Testis (tissue), 2 donors: ENCODE results near the gene APCDD1.

Experiments used
- POLR2A ChIP-seq: fragments of 450-650 bp; IDR thresholded peaks from one replicate; pipeline ENCODE4 v1.6.1; 2017; ENCODE audit warnings: antibody characterized with exemption, mild to moderate bottlenecking, moderate library complexity
- TF ChIP-seq, protein P1 (sequence below), 3 experiments: fragments of 450-650 bp in 2 of 3; fragments of 200-600 bp in 1 of 3; sonication (generic) in 1 of 3; IDR thresholded peaks; one replicate each; pipeline ENCODE4 v1.5.1; 2016 to 2019; ENCODE audit warnings: antibody characterized with exemption in 3 of 3, mild to moderate bottlenecking in 2 of 3, moderate library complexity in 1 of 3

DNA sequence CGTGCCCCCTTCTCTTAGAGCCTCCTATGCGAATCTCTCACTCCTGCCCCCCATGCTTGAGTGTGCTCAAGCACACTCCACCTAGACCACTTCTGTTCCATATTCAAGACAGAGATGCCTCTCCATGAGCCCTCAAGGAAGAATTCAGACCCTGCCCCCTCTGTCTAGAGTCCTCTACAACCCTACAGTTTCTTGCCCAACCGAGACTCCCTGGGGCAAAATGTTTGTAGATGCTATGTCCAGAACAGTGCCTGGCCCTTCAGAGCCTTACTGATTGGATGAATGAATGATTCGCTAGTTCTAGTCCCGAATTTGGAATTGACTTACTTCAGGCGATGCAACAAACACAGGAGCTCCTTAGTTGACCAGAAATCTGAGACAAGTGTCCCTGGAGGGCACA lies 8.7 kb downstream of the APCDD1 start:
- no peak for TF ChIP-seq POLR2A
- TF ChIP-seq, protein P1, sequence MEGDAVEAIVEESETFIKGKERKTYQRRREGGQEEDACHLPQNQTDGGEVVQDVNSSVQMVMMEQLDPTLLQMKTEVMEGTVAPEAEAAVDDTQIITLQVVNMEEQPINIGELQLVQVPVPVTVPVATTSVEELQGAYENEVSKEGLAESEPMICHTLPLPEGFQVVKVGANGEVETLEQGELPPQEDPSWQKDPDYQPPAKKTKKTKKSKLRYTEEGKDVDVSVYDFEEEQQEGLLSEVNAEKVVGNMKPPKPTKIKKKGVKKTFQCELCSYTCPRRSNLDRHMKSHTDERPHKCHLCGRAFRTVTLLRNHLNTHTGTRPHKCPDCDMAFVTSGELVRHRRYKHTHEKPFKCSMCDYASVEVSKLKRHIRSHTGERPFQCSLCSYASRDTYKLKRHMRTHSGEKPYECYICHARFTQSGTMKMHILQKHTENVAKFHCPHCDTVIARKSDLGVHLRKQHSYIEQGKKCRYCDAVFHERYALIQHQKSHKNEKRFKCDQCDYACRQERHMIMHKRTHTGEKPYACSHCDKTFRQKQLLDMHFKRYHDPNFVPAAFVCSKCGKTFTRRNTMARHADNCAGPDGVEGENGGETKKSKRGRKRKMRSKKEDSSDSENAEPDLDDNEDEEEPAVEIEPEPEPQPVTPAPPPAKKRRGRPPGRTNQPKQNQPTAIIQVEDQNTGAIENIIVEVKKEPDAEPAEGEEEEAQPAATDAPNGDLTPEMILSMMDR (IDR thresholded peaks at IDR 0.05) = no peak
